GM12892 (cell line): ENCODE measurements around the gene MYO7A.

Experiments used
- POLR2A ChIP-seq: IDR thresholded peaks from 2 replicates; pipeline ENCODE4 v1.6.1; 2011; ENCODE audit warnings: low read depth, low read length, control low read depth
- POLR2AphosphoS5 ChIP-seq: IDR thresholded peaks from 2 replicates; pipeline ENCODE4 v1.6.1; 2011; ENCODE audit warnings: low read depth, low read length, control low read depth

- TF ChIP-seq POLR2A (no peak), POLR2AphosphoS5 (no peak)
Observed at GRCh38 chr11:77184136-77184860, 56.3 kb downstream of the MYO7A start.
